ENCODE data around the gene DDX18. TPM values are rescaled to one million over a fixed set of nuclear protein-coding genes. Genes with fewer than 3 reads are reported as not detected.

Gene DDX18
- total RNA-seq, 1 experiment from 2014 or later: 113 TPM

Other genes starting within 250 kb of the DDX18 start
- gene CCDC93, start 199.4 kb downstream of the DDX18 start, total RNA-seq (2014; rRNA removed; shearing (Covaris generic)): 19.3 and 19.9 TPM in 2 replicates

All from Daoy (cell line).